ENCODE data around the gene SUGP1.

Gene SUGP1

DNA sequence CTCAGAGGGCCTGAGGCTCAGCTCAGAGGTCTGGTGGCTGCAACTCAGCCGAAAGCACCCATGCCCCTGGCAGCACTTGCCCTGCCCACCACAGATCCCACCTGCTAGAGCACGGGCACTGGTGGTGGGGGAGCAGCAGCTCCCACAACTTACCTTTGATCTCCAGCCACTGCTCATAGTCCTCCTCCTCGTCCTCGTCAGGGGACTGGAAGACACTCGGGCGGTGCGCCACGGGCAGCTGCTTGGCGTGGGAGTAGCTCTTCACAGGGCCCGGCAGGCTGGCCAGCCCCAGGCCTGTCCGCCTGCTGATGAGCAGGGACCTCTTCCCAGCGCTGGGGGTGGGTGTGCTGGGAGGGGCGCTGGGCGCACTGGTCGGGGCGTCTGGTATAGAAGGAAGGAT, 14.6 kb downstream of the SUGP1 start:
- TF ChIP-seq, protein P1, sequence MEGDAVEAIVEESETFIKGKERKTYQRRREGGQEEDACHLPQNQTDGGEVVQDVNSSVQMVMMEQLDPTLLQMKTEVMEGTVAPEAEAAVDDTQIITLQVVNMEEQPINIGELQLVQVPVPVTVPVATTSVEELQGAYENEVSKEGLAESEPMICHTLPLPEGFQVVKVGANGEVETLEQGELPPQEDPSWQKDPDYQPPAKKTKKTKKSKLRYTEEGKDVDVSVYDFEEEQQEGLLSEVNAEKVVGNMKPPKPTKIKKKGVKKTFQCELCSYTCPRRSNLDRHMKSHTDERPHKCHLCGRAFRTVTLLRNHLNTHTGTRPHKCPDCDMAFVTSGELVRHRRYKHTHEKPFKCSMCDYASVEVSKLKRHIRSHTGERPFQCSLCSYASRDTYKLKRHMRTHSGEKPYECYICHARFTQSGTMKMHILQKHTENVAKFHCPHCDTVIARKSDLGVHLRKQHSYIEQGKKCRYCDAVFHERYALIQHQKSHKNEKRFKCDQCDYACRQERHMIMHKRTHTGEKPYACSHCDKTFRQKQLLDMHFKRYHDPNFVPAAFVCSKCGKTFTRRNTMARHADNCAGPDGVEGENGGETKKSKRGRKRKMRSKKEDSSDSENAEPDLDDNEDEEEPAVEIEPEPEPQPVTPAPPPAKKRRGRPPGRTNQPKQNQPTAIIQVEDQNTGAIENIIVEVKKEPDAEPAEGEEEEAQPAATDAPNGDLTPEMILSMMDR (IDR thresholded peaks at IDR 0.05; ENCODE audit: borderline replicate concordance, control extremely low read depth, extremely low read depth, insufficient read depth, missing control alignments) = no peak
- in situ Hi-C loops (cut with MboI; ENCODE audit: low sequenced_read_pairs, unreplicated experiment) = no loop called here
- DNase-seq (ENCODE audit: low spot score) = no peak

DNA sequence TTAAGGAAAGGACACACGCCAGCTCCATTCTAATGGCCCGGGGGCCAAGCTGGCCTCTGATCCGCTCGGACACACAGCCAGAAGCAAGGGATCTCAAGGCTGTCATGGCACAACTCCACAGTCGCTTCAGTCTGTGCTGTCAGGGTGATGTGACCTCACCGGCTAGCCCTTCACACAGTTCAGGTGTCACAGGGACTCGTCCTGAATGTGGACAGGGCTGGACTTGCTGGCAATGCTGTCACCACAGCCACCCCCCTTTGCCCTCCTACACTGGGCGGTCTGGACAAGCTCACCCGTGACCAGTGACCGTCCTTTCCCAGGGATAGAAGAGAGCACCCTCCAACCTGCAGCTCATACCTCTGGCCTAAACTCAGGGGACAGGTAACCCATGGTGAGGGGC, 15.2 kb downstream of the SUGP1 start:
- in situ Hi-C loops (cut with MboI; ENCODE audit: low sequenced_read_pairs, unreplicated experiment) = no loop called here
- TF ChIP-seq, protein P1 (IDR thresholded peaks at IDR 0.05; ENCODE audit: borderline replicate concordance, control extremely low read depth, extremely low read depth, insufficient read depth, missing control alignments) = no peak
- DNase-seq (ENCODE audit: low spot score) = no peak

DNA sequence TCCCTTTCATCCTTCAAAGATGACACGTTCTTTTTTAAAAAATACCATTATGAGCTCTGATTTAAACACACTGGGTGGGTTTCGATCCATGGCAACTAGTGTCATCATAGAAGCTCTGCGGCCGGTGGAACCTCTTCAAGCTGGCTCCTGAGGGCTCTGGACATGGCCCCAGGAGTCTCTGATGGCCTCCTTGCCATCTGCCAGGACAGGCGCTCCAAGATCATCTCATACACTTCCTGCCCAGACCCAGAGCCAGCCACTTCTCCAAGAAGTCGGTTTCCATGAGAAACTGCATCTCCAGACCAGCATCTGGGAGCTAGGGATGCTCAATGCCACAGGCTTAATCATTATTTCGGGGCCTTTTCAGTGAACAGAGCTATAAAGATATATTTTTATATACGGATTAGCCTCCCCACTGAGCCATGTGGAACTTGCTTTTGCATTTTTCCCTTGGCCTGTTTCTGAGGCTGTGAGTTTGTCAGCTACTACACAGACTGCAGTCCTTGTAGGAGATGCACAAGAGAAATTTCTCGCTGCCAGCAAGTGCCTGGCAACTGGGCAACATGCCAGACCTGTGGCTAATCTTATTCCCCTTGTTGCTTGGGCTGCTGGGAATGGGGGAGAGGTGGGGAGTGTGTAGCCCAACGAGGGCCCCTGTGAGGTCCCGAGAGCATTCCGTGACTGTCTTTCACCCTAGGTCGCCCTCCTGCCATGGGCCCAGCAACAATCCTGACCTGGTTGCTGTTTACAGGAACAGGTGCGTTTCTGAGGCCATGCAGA, 15.9 kb downstream of the SUGP1 start:
- TF ChIP-seq, protein P1 (IDR thresholded peaks at IDR 0.05; ENCODE audit: borderline replicate concordance, control extremely low read depth, extremely low read depth, insufficient read depth, missing control alignments) = no peak
- in situ Hi-C loops (cut with MboI; ENCODE audit: low sequenced_read_pairs, unreplicated experiment) = no loop called here
- no peak for DNase-seq (ENCODE audit: low spot score)

DNA sequence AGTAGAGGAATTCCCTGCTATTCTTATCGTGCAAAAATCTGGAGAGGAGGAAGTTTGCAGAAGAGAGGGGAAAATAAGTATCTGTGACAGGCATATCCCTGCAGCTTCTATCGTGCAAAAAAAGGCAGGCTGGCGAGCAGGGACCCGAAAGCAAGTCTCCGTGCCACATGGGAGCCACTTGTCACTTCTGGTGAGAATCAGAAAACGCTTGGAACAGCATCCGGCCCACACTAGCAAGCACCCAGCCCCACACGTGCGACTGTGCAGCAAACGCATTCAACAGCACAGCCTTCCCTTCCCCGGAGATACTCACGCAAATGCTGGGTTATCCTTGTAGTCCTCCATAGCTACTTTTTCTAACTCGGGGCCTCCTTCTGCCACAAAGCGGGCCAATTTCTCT, 16.9 kb downstream of the SUGP1 start:
- TF ChIP-seq, protein P1 (IDR thresholded peaks at IDR 0.05; ENCODE audit: borderline replicate concordance, control extremely low read depth, extremely low read depth, insufficient read depth, missing control alignments) = no peak
- in situ Hi-C loops (cut with MboI; ENCODE audit: low sequenced_read_pairs, unreplicated experiment) = no loop called here
- DNase-seq (ENCODE audit: low spot score) = no peak

DNA sequence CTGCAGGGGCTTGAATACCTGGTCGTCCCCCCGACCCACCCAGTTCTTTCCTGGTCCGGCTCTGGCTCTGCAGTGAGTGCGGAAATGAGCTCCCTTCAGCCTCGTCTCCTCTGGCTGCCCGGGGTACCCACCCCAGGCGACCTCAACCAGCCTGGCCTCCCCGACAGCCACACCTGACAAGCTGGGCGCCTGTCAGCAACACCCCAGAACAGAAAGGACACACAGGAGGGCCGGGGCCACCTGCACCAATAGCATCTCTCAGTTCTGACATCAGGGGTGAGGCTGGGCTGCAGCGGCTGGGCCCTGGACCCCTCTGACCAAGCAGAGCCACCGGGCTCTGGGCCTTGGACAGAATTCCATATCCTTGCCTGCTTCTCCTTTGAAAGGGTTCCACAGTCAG, 19.7 kb downstream of the SUGP1 start:
- in situ Hi-C loops (cut with MboI; ENCODE audit: low sequenced_read_pairs, unreplicated experiment) = no loop called here
- TF ChIP-seq, protein P1 (IDR thresholded peaks at IDR 0.05; ENCODE audit: borderline replicate concordance, control extremely low read depth, extremely low read depth, insufficient read depth, missing control alignments) = no peak

DNA sequence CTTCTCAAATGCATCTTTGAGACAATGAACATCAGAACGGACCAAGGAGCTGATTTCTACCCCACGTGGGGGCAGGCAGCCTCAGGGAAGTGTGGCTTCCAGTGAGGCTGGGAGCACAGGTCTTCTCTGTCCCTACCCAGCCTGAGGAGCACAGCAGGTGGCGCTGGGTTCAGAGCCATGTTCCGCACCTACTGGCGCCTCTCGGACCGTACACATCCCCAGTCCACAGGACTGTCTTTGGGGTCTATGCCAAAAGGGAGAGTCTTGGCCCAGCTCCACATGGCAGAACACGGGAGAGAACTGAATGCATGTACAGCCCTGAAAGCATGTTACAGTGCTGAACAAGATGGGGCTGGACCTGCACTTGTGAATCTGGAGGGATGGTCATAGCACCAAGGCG, 22.6 kb downstream of the SUGP1 start:
- in situ Hi-C loops (cut with MboI; ENCODE audit: low sequenced_read_pairs, unreplicated experiment) = no loop called here
- TF ChIP-seq, protein P1 (IDR thresholded peaks at IDR 0.05; ENCODE audit: borderline replicate concordance, control extremely low read depth, extremely low read depth, insufficient read depth, missing control alignments) = no peak
- no peak for DNase-seq (ENCODE audit: low spot score)

More for the DNA sequence above, 19.7 kb downstream of the SUGP1 start:
- no peak for DNase-seq (ENCODE audit: low spot score)
